H1 (cell line): ENCODE measurements around the gene ARL10. TPM values are rescaled to one million over a fixed set of nuclear protein-coding genes. Genes with fewer than 3 reads are reported as not detected.

ENCODE experiments used
- CTCF ChIA-PET: fragments of 300-600 bp; sonication (Branson Sonifier 250); formaldehyde crosslinking; loops from one replicate; lab custom pipeline; 2021; ENCODE audit not compliant: partially characterized antibody; lab: Charles Lee
- POLR2A ChIA-PET: fragments of 300-600 bp; sonication (Branson Sonifier 250); formaldehyde crosslinking; loops from one replicate; lab custom pipeline; 2021; ENCODE audit warnings: inconsistent platforms; ENCODE audit not compliant: partially characterized antibody; lab: Charles Lee
- DNase-seq, 2 experiments: peaks; one replicate each; pipeline versions ENCODE4 v3.0.0 to v3.0.0-alpha.2; 2010 to 2022; ENCODE audit warnings: low spot score in 2 of 2, low read depth in 1 of 2, mixed read lengths in 1 of 2
- FAIRE-seq: peaks from 2 replicates; lab custom pipeline; 2011; peaks lifted over from hg19 to GRCh38; lab: Jason Lieb, UNC
- H2AFZ ChIP-seq: 2 replicates; pipeline ENCODE4 v1.8.1; 2012; ENCODE audit warnings: low read length, inconsistent platforms
- H2AK5ac ChIP-seq: 2 replicates; pipeline ENCODE4 v1.6.1; 2013; ENCODE audit warnings: low read depth, low read length
- H2BK120ac ChIP-seq: replicated peaks from 2 replicates; pipeline ENCODE3; 2013; ENCODE audit warnings: low read depth, low read length, inconsistent platforms
- H2BK12ac ChIP-seq: 2 replicates; pipeline ENCODE4 v1.6.1; 2013; ENCODE audit warnings: low read depth, low read length
- H2BK15ac ChIP-seq: 2 replicates; pipeline ENCODE4 v1.6.1; 2013; ENCODE audit warnings: low read length
- H2BK20ac ChIP-seq: 2 replicates; pipeline ENCODE4 v1.6.1; 2013; ENCODE audit warnings: low read length
- H2BK5ac ChIP-seq: 2 replicates; pipeline ENCODE4 v1.6.1; 2013; ENCODE audit warnings: low read depth, low read length
- H3K14ac ChIP-seq: 2 replicates; pipeline ENCODE4 v1.6.1; 2013; ENCODE audit warnings: inconsistent platforms; ENCODE audit not compliant: insufficient read length
- H3K18ac ChIP-seq: 2 replicates; pipeline ENCODE4 v1.6.1; 2013; ENCODE audit warnings: low read length; ENCODE audit errors: extremely low read depth
- H3K23ac ChIP-seq: 2 replicates; pipeline ENCODE4 v1.6.1; 2013; ENCODE audit warnings: inconsistent platforms; ENCODE audit not compliant: insufficient read length
- H3K23me2 ChIP-seq: 2 replicates; pipeline ENCODE4 v1.6.1; 2013; ENCODE audit warnings: low read depth, low read length
- H3K27ac ChIP-seq: 2 replicates; pipeline ENCODE4 v1.6.1; 2011; ENCODE audit warnings: low read depth, low read length, inconsistent platforms
- H3K27me3 ChIP-seq, 4 experiments: replicated peaks in 1 of 4; 1 replicate in 1 of 4; 2 replicates in 3 of 4; pipeline versions ENCODE4 v1.6.1 to v1.8.1; 2011 to 2013; ENCODE audit warnings: low read length in 3 of 4, mild to moderate bottlenecking in 3 of 4, inconsistent platforms in 2 of 4, mixed read lengths in 2 of 4, moderate library complexity in 1 of 4; ENCODE audit not compliant: control insufficient read depth in 3 of 4, insufficient read depth in 3 of 4; ENCODE audit errors: extremely low read depth in 1 of 4
- H3K36me3 ChIP-seq, 4 experiments: 2 replicates each; pipeline versions ENCODE4 v1.6.1 to v1.8.1; 2011 to 2013; ENCODE audit warnings: mild to moderate bottlenecking in 4 of 4, low read length in 3 of 4, moderate library complexity in 2 of 4, control low read depth in 1 of 4, inconsistent platforms in 1 of 4; ENCODE audit not compliant: insufficient read depth in 4 of 4, control insufficient read depth in 2 of 4
- H3K4ac ChIP-seq: replicated peaks from 2 replicates; pipeline ENCODE3; 2013; ENCODE audit warnings: low read length, low read depth, mixed read lengths, inconsistent platforms; ENCODE audit not compliant: insufficient read length
- H3K4me1 ChIP-seq, 4 experiments: replicated peaks in 1 of 4; 1 replicate in 1 of 4; 2 replicates in 3 of 4; pipeline versions ENCODE4 v1.6.1 to v1.8.1; 2011 to 2013; ENCODE audit warnings: low read length in 3 of 4, inconsistent platforms in 2 of 4, mixed read lengths in 1 of 4; ENCODE audit not compliant: insufficient read depth in 4 of 4, control insufficient read depth in 3 of 4
- H3K4me2 ChIP-seq, 2 experiments: 2 replicates each; pipeline versions ENCODE4 v1.6.1 to v1.8.1; 2011 to 2013; ENCODE audit warnings: low read depth in 2 of 2, low read length in 2 of 2, control low read depth in 1 of 2, inconsistent platforms in 1 of 2, mild to moderate bottlenecking in 1 of 2; ENCODE audit not compliant: insufficient read depth in 1 of 2
- H3K4me3 ChIP-seq, 4 experiments: fragments of 200-600, 300-600 bp in 1 of 4; sonication (generic), shearing (Covaris generic), sonication (Bioruptor Twin) in 1 of 4; 2 replicates each; pipeline versions ENCODE4 v1.5.1 to v1.8.1; 2011 to 2016; ENCODE audit warnings: low read length in 4 of 4, low read depth in 3 of 4, control low read depth in 2 of 4, inconsistent platforms in 2 of 4, mild to moderate bottlenecking in 2 of 4, mixed read lengths in 1 of 4, moderate library complexity in 1 of 4; ENCODE audit not compliant: insufficient read depth in 2 of 4; ENCODE audit errors: extremely low read depth in 1 of 4
- H3K56ac ChIP-seq: replicated peaks from 2 replicates; pipeline ENCODE3; 2013; ENCODE audit warnings: low read depth, mild to moderate bottlenecking, mixed read lengths, low read length, inconsistent platforms; ENCODE audit not compliant: insufficient read length
- H3K79me1 ChIP-seq: 2 replicates; pipeline ENCODE4 v1.6.1; 2013; ENCODE audit warnings: low read depth, low read length, control low read depth
- H3K79me2 ChIP-seq, 2 experiments: 2 replicates each; pipeline versions ENCODE4 v1.6.1 to v1.8.1; 2012 to 2013; ENCODE audit warnings: low read length in 2 of 2, mild to moderate bottlenecking in 2 of 2, inconsistent platforms in 1 of 2; ENCODE audit not compliant: insufficient read depth in 2 of 2, control insufficient read depth in 1 of 2
- H3K9ac ChIP-seq, 4 experiments: replicated peaks in 1 of 4; 1 replicate in 1 of 4; 2 replicates in 3 of 4; pipeline versions ENCODE4 v1.6.1 to v1.8.1; 2011 to 2013; ENCODE audit warnings: low read depth in 3 of 4, low read length in 3 of 4, control low read depth in 2 of 4, mild to moderate bottlenecking in 2 of 4, moderate library complexity in 2 of 4, inconsistent platforms in 1 of 4; ENCODE audit errors: extremely low read depth in 1 of 4
- H3K9me3 ChIP-seq, 2 experiments: 2 replicates each; pipeline versions ENCODE4 v1.6.1 to v1.8.1; 2012 to 2013; ENCODE audit warnings: mild to moderate bottlenecking in 2 of 2, moderate library complexity in 2 of 2, control low read depth in 1 of 2, inconsistent platforms in 1 of 2, low read depth in 1 of 2, low read length in 1 of 2, mixed read lengths in 1 of 2; ENCODE audit not compliant: insufficient read depth in 2 of 2
- H4K20me1 ChIP-seq, 2 experiments: replicated peaks in 1 of 2; 2 replicates each; pipeline versions ENCODE3 to v1.8.1; 2011 to 2013; ENCODE audit warnings: inconsistent platforms in 2 of 2, low read length in 2 of 2, mild to moderate bottlenecking in 1 of 2; ENCODE audit not compliant: insufficient read depth in 2 of 2, control insufficient read depth in 1 of 2
- H4K5ac ChIP-seq: 2 replicates; pipeline ENCODE4 v1.6.1; 2013; ENCODE audit warnings: low read length, low read depth, mixed read lengths, inconsistent platforms; ENCODE audit not compliant: insufficient read length
- H4K8ac ChIP-seq: 2 replicates; pipeline ENCODE4 v1.8.0; 2013; ENCODE audit warnings: mild to moderate bottlenecking, moderate library complexity, low read length, inconsistent platforms; ENCODE audit not compliant: insufficient read depth; ENCODE audit errors: extremely low read depth
- H4K91ac ChIP-seq: replicated peaks from 2 replicates; pipeline ENCODE3; 2013; ENCODE audit warnings: low read length, mixed read lengths, inconsistent platforms; ENCODE audit not compliant: insufficient read length
- CBX5 ChIP-seq: fragments of 300-800, 300-1000 bp; sonication (generic); IDR thresholded peaks from 2 replicates; pipeline ENCODE4 v1.7.1; 2016; ENCODE audit warnings: antibody characterized with exemption, low read length, low read depth
- CHD2 ChIP-seq: IDR thresholded peaks from 2 replicates; pipeline ENCODE4 v1.6.1; 2012; ENCODE audit warnings: low read length, improper control_type of control experiment
- CREB1 ChIP-seq: IDR thresholded peaks from 2 replicates; pipeline ENCODE4 v1.6.1; 2012; ENCODE audit warnings: inconsistent platforms
- CTBP2 ChIP-seq: IDR thresholded peaks from 2 replicates; pipeline ENCODE4 v1.7.0; 2011; ENCODE audit warnings: borderline replicate concordance, mild to moderate bottlenecking, moderate library complexity, mixed read lengths, low read length; ENCODE audit not compliant: insufficient read depth, insufficient read length
- HDAC6 ChIP-seq: IDR thresholded peaks from one replicate; pipeline ENCODE4 v1.7.1; 2012; ENCODE audit warnings: low read depth, mild to moderate bottlenecking, inconsistent platforms, low read length, moderate library complexity
- NANOG ChIP-seq: IDR thresholded peaks from 2 replicates; pipeline ENCODE4 v1.6.1; 2011; ENCODE audit warnings: low read length, low read depth, mild to moderate bottlenecking, inconsistent platforms; ENCODE audit not compliant: insufficient read depth, poor library complexity, severe bottlenecking
- POLR2A ChIP-seq, 2 experiments: IDR thresholded peaks; 1 replicate in 1 of 2; 2 replicates in 1 of 2; pipeline ENCODE4 v1.6.1; 2011; ENCODE audit warnings: low read depth in 2 of 2, low read length in 2 of 2, mild to moderate bottlenecking in 2 of 2; ENCODE audit errors: control extremely low read depth in 1 of 2
- WGBS, 2 experiments: shearing (Covaris generic) in 1 of 2; methylation state at CpG; one replicate each; pipeline versions ENCODE4 v1.1.6 to v1.1.7; 2013 to 2015; ENCODE audit warnings: low lambda C conversion rate in 2 of 2, mixed read lengths in 2 of 2, inconsistent platforms in 1 of 2, low coverage in 1 of 2, missing lambda C conversion rate in 1 of 2; ENCODE audit not compliant: insufficient replicate concordance in 2 of 2, insufficient coverage in 1 of 2, insufficient read length in 1 of 2; ENCODE audit errors: extremely low coverage in 1 of 2, missing lambda C conversion rate in 1 of 2; 5-methylcytosine and 5-hydroxymethylcytosine counted together
- polyA plus RNA-seq, 7 experiments: library from polyadenylated mRNA; depleted of rRNA in 3 of 7; stranded (reverse) in 5 of 7; unstranded in 2 of 7; fragments of >200 nt in 5 of 7; fragments of 200-250 nt in 2 of 7; gene quantifications; 1 replicate in 5 of 7; 2 replicates in 1 of 7; 4 replicates in 1 of 7; pipeline versions ENCODE4 v1.2.1 to v1.2.3, GENCODE V29; 2011 to 2013; ENCODE audit warnings: missing spikeins in 2 of 7, mixed read lengths in 2 of 7
- total RNA-seq: library from RNA; stranded (reverse); fragmentation: NEBNext Ultra II Directional; extraction: Animal tissue kit (Norgen Biotek cat#: 25700); gene quantifications from 2 replicates; pipeline ENCODE4 v1.2.1, GENCODE V29; 2021
- TF ChIP-seq, protein P1 (sequence below), 3 experiments: IDR thresholded peaks; 1 replicate in 2 of 3; 2 replicates in 1 of 3; pipeline versions ENCODE4 v1.5.1 to v1.6.1; 2011; ENCODE audit warnings: low read length in 3 of 3, mild to moderate bottlenecking in 3 of 3, inconsistent platforms in 2 of 3, low read depth in 1 of 3, moderate library complexity in 1 of 3; ENCODE audit not compliant: insufficient read depth in 1 of 3; ENCODE audit errors: control extremely low read depth in 1 of 3
- TF ChIP-seq, protein P2 (sequence below): IDR thresholded peaks from 2 replicates; pipeline ENCODE4 v1.6.1; 2011; ENCODE audit warnings: low read depth, mild to moderate bottlenecking, low read length; ENCODE audit not compliant: insufficient read depth

The ARL10 gene
- total and polyA plus RNA-seq, 2 of the 8 experiments (the other 6 are each of a cell fraction or from before 2014, with no cell fraction given) = 3.1 to 7.4 TPM

DNA sequence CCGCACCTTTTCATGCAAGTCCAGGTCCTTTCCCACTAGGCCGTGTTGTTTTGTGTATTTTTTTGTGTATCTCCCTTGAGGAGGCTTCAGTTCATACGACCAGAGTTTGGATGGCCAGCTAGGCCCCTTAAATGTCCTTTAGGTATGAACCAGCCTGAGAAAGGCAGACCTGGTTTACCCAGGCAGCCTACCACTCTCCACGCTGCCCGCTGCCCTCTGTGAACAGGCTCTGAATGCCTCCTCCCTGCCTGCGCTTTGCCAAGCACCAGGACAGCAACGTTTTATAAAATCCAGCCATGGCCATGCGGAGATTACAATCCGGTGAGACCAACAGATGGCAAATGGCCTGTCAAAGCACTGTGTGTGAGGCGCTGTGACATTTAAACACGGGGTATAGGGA lies 51.7 kb downstream of the ARL10 start:
- no peak overlapping the region for H2BK5ac ChIP-seq
- no peak overlapping the region for H4K5ac ChIP-seq
- H3K18ac ChIP-seq = 0 out of 2 replicates have a peak overlapping the region, but pooled peaks have one; percentile 24
- no peak overlapping the region for H4K91ac ChIP-seq
- H3K9me3 ChIP-seq = peaks cover 9 to 12% of the 10 kb centered on the region in 2 experiments; a peak in 1 of 4 replicates
- CTCF ChIA-PET = interaction anchor here (0.7 to 3.3 kb wide), 7 partner anchors 11 to 170 kb away, joined by 3 to 22 read pairs (median 3); partner anchors contain the start of gene FAF2
- peaks cover 0 to 3% (median 0%) of the 10 kb centered on the region in 4 experiments; a peak in 4 of 7 replicates for H3K4me1 ChIP-seq
- peaks cover 0 to 2% of the 10 kb centered on the region in 2 experiments for H4K20me1 ChIP-seq
- H2AK5ac ChIP-seq = no peak overlapping the region
- H3K36me3 ChIP-seq = no peaks in the 10 kb centered on the region
- no peak for FAIRE-seq
- no peak overlapping the region for H2BK120ac ChIP-seq
- H3K27me3 ChIP-seq = peaks cover 0 to 11% (median 9%) of the 10 kb centered on the region in 4 experiments; a peak in 6 of 7 replicates
- H3K56ac ChIP-seq = no peak overlapping the region
- H2BK20ac ChIP-seq = peak overlapping the region; percentile 34; the same call in 1 of the 2 replicates
- no peak overlapping the region for H3K4ac ChIP-seq
- H3K4me2 ChIP-seq = peak overlapping the region; percentile 8 to 66; a peak in 3 of 4 replicates
- no peak overlapping the region for H3K23ac ChIP-seq
- peak overlapping the region in 3 of 4 experiments; percentile 18 to 77 (median 30); a peak in 4 of 8 replicates for H3K4me3 ChIP-seq
- no peak for DNase-seq
- H2BK15ac ChIP-seq = peak overlapping the region; percentile 46; the same call in 1 of the 2 replicates
- POLR2A ChIA-PET = interaction anchor here (1.0 to 1.7 kb wide), 4 partner anchors 10 to 126 kb away, joined by 3 to 8 read pairs (median 4); partner anchors contain the start of genes FAF2 and KIAA1191
- peak overlapping the region; percentile 90; the same call in 1 of the 2 replicates for H4K8ac ChIP-seq
- 86% methylated on average over 11 of the region's 11 CpGs; no CpG with 5 or more reads in 1 of the 2 experiments for WGBS, 2 experiments
- no peak overlapping the region for H3K14ac ChIP-seq
- H2AFZ ChIP-seq = peak overlapping the region; percentile 73
- no peak overlapping the region for H3K27ac ChIP-seq
- no peaks in the 10 kb centered on the region for H3K79me1 ChIP-seq
- H3K23me2 ChIP-seq = no peaks in the 10 kb centered on the region; the same call in 1 of the 2 replicates
- no peak overlapping the region for H2BK12ac ChIP-seq
- no peaks in the 10 kb centered on the region for H3K79me2 ChIP-seq
- H3K9ac ChIP-seq = peak overlapping the region in 2 of 4 experiments; percentile 5 to 29; a peak in 2 of 7 replicates
- TF ChIP-seq CREB1 (no peak), POLR2A (IDR thresholded peaks at IDR 0.05; ENCODE audit: control extremely low read depth in 1 of 2, low read depth in 2 of 2, low read length in 2 of 2) (no peak), NANOG (no peak), CBX5 (no peak), CHD2 (no peak), HDAC6 (no peak), CTBP2 (no peak)
- TF ChIP-seq, protein P1, sequence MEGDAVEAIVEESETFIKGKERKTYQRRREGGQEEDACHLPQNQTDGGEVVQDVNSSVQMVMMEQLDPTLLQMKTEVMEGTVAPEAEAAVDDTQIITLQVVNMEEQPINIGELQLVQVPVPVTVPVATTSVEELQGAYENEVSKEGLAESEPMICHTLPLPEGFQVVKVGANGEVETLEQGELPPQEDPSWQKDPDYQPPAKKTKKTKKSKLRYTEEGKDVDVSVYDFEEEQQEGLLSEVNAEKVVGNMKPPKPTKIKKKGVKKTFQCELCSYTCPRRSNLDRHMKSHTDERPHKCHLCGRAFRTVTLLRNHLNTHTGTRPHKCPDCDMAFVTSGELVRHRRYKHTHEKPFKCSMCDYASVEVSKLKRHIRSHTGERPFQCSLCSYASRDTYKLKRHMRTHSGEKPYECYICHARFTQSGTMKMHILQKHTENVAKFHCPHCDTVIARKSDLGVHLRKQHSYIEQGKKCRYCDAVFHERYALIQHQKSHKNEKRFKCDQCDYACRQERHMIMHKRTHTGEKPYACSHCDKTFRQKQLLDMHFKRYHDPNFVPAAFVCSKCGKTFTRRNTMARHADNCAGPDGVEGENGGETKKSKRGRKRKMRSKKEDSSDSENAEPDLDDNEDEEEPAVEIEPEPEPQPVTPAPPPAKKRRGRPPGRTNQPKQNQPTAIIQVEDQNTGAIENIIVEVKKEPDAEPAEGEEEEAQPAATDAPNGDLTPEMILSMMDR (IDR thresholded peaks at IDR 0.05; ENCODE audit: control extremely low read depth in 1 of 3, insufficient read depth in 1 of 3, low read depth in 1 of 3, low read length in 3 of 3) = no peak
- TF ChIP-seq, protein P2, sequence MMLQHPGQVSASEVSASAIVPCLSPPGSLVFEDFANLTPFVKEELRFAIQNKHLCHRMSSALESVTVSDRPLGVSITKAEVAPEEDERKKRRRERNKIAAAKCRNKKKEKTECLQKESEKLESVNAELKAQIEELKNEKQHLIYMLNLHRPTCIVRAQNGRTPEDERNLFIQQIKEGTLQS = no peak
